PC-9 (cell line): ENCODE data around the gene ZNF571. TPM values are rescaled to one million over a fixed set of nuclear protein-coding genes. Genes with fewer than 3 reads are reported as not detected.

Source experiments
- BruUV-seq: library from RNA; stranded (reverse); fragments of 400-500 nt; replicated peaks from 2 replicates; lab custom pipeline; 2021; lab: Mats Ljungman, UMichigan
- CTCF ChIA-PET: fragments of 300-600 bp; sonication (Branson Sonifier 250); formaldehyde crosslinking; loops from one replicate; lab custom pipeline; 2022; ENCODE audit warnings: antibody characterized with exemption; lab: Charles Lee
- POLR2A ChIA-PET: fragments of 300-600 bp; sonication (Branson Sonifier 250); formaldehyde crosslinking; loops from one replicate; lab custom pipeline; 2022; ENCODE audit warnings: antibody characterized with exemption; ENCODE audit not compliant: unreplicated experiment; lab: Charles Lee
- DNase-seq, 2 experiments: peaks; one replicate each; pipeline versions ENCODE4 v3.0.0 to v3.0.0-alpha.2; 2015 to 2022; ENCODE audit warnings: mixed read lengths in 1 of 2
- H2AFZ ChIP-seq: fragments of 200-600 bp; sonication (generic); 2 replicates; pipeline ENCODE4 v1.8.1; 2017; ENCODE audit warnings: antibody characterized with exemption
- H3F3A ChIP-seq: fragments of 200-600 bp; sonication (generic); 2 replicates; pipeline ENCODE4 v1.8.1; 2017; ENCODE audit warnings: antibody characterized with exemption, mild to moderate bottlenecking, low read depth; ENCODE audit not compliant: insufficient read depth
- H3K27ac ChIP-seq: fragments of 200-600 bp; sonication (generic); 2 replicates; pipeline ENCODE4 v1.6.1; 2016; ENCODE audit warnings: mixed run types
- H3K27me3 ChIP-seq: fragments of 200-600 bp; sonication (generic); 2 replicates; pipeline ENCODE4 v1.6.1; 2016; ENCODE audit warnings: low read depth, mixed run types; ENCODE audit not compliant: insufficient read depth
- H3K36me3 ChIP-seq: fragments of 200-600 bp; sonication (generic); 2 replicates; pipeline ENCODE4 v1.6.1; 2016; ENCODE audit warnings: low read depth, mixed run types
- H3K4me1 ChIP-seq: fragments of 200-600 bp; sonication (generic); replicated peaks from 2 replicates; pipeline ENCODE4 v1.6.1; 2016; ENCODE audit warnings: mixed run types; ENCODE audit not compliant: insufficient read depth
- H3K4me2 ChIP-seq: fragments of 200-600 bp; sonication (generic); 2 replicates; pipeline ENCODE4 v1.6.1; 2017; ENCODE audit warnings: mixed run types
- H3K4me3 ChIP-seq: fragments of 200-600 bp; sonication (generic); 2 replicates; pipeline ENCODE4 v1.6.1; 2016; ENCODE audit warnings: mixed run types
- H3K79me2 ChIP-seq: fragments of 200-600 bp; sonication (generic); 2 replicates; pipeline ENCODE4 v1.6.1; 2017; ENCODE audit warnings: low read depth, mixed run types
- H3K9me2 ChIP-seq: fragments of 200-600 bp; sonication (generic); 2 replicates; pipeline ENCODE4 v1.8.1; 2017; ENCODE audit warnings: mild to moderate bottlenecking; ENCODE audit not compliant: insufficient read depth
- H3K9me3 ChIP-seq: fragments of 200-600 bp; sonication (generic); 2 replicates; pipeline ENCODE4 v1.8.1; 2016; ENCODE audit warnings: low read depth; ENCODE audit not compliant: insufficient read depth
- H4K20me1 ChIP-seq: fragments of 200-600 bp; sonication (generic); 2 replicates; pipeline ENCODE4 v1.8.1; 2017; ENCODE audit not compliant: insufficient read depth
- CTCF ChIP-seq: fragments of 200-600 bp; sonication (generic); conservative IDR thresholded peaks from 2 replicates; pipeline ENCODE4 v1.6.1; 2017; ENCODE audit warnings: mixed run types, antibody characterized with exemption, mild to moderate bottlenecking, moderate library complexity
- EZH2 ChIP-seq: fragments of 200-600 bp; sonication (generic); IDR thresholded peaks from 2 replicates; pipeline ENCODE4 v1.8.0; 2017; ENCODE audit warnings: antibody characterized with exemption, low read depth
- intact Hi-C: fragments of 100-400 bp; cut with micrococcal nuclease; formaldehyde crosslinking; loops from one replicate; pipeline ENCODE4 v1.10.0; 2022; ENCODE audit not compliant: unreplicated experiment
- total RNA-seq: library from RNA; stranded (reverse); gene quantifications from 2 replicates; pipeline ENCODE4 v1.2.3, GENCODE V29; 2021

Gene ZNF571
- total RNA-seq, 1 experiment from 2014 or later = 2.1 TPM

GRCh38 chr19:37572203-37572602, 22.4 kb downstream of the ZNF571 start:
- no TSS peak for BruUV-seq
- H4K20me1 ChIP-seq = no peaks in the 10 kb centered on the region
- no peaks in the 10 kb centered on the region for H3K27me3 ChIP-seq
- H3K79me2 ChIP-seq = no peaks in the 10 kb centered on the region
- no peaks in the 10 kb centered on the region for H3K4me1 ChIP-seq
- TF ChIP-seq EZH2 = no peak
- TF ChIP-seq CTCF = no peak
- H3K36me3 ChIP-seq = no peaks in the 10 kb centered on the region
- no peaks in the 10 kb centered on the region for H3F3A ChIP-seq
- no peaks in the 10 kb centered on the region for H3K9me2 ChIP-seq
- H3K27ac ChIP-seq = no peak overlapping the region
- intact Hi-C loops = no loop called here
- no peak overlapping the region for H3K4me2 ChIP-seq
- peaks cover 44% of the 10 kb centered on the region for H3K9me3 ChIP-seq
- POLR2A ChIA-PET = no interaction called here
- H3K4me3 ChIP-seq = no peak overlapping the region
- DNase-seq = no peak
- CTCF ChIA-PET = no interaction called here
- no peak overlapping the region for H2AFZ ChIP-seq

GRCh38 chr19:37565370-37565669, 29.3 kb downstream of the ZNF571 start:
- Histone ChIP-seq H3K4me3 (no peak overlapping the region), H3K36me3 (0 out of 2 replicates have a peak, but pooled peaks cover 8% of the 10 kb centered on the region), H3K27ac (no peak overlapping the region), H3K4me1 (no peaks in the 10 kb centered on the region), H3F3A (no peaks in the 10 kb centered on the region), H3K9me3 (peaks cover 81% of the 10 kb centered on the region), H3K9me2 (no peaks in the 10 kb centered on the region), H3K4me2 (no peak overlapping the region), H4K20me1 (no peaks in the 10 kb centered on the region), H3K79me2 (no peaks in the 10 kb centered on the region), H2AFZ (no peak overlapping the region), H3K27me3 (no peaks in the 10 kb centered on the region)
- BruUV-seq = no TSS peak
- ChIA-PET CTCF (no interaction called here), POLR2A (no interaction called here)
- intact Hi-C loops = no loop called here
- no peak for DNase-seq
- TF ChIP-seq EZH2 (no peak), CTCF (no peak)

GRCh38 chr19:37564624-37565369, 29.8 kb downstream of the ZNF571 start:
- intact Hi-C loops = no loop called here
- H3K27me3 ChIP-seq = no peaks in the 10 kb centered on the region
- ChIA-PET POLR2A (no interaction called here), CTCF (no interaction called here)
- no peaks in the 10 kb centered on the region for H3K79me2 ChIP-seq
- BruUV-seq = no TSS peak
- no peaks in the 10 kb centered on the region for H3F3A ChIP-seq
- H2AFZ ChIP-seq = no peak overlapping the region
- no peak for DNase-seq
- peaks cover 77% of the 10 kb centered on the region for H3K9me3 ChIP-seq
- no peak overlapping the region for H3K27ac ChIP-seq
- H3K4me3 ChIP-seq = no peak overlapping the region
- H3K4me1 ChIP-seq = no peaks in the 10 kb centered on the region
- no peaks in the 10 kb centered on the region for H3K9me2 ChIP-seq
- TF ChIP-seq EZH2 (no peak), CTCF (no peak)
- H3K36me3 ChIP-seq = 0 out of 2 replicates have a peak, but pooled peaks cover 8% of the 10 kb centered on the region
- no peak overlapping the region for H3K4me2 ChIP-seq
- H4K20me1 ChIP-seq = no peaks in the 10 kb centered on the region
